ENCODE data around the gene EPN2.
A peak's percentile ranks its signal among the peaks of the same experiment; 100 is the strongest.

The EPN2 gene

GRCh38 chr17:19381741-19382444 is 144.7 kb downstream of the EPN2 start:
- no peak for DNase-seq (ENCODE audit: low spot score)

- no peak for DNase-seq (ENCODE audit: low spot score)
Measured at GRCh38 chr17:19382531-19383444, 145.6 kb downstream of the EPN2 start.

GRCh38 chr17:19383681-19384470 is 146.7 kb downstream of the EPN2 start:
- DNase-seq (ENCODE audit: low spot score): peak; percentile 45

- peak; percentile 86 for DNase-seq (ENCODE audit: low spot score)
Measured at GRCh38 chr17:19384723-19385391, 147.7 kb downstream of the EPN2 start.

- no peak for DNase-seq (ENCODE audit: low spot score)
Measured at GRCh38 chr17:19385521-19385983, 148.4 kb downstream of the EPN2 start.
